Stimulated activated naive CD8-positive, alpha-beta T cell treated with anti-CD3 and anti-CD28 coated beads, Interleukin-15, Interleukin-2, amounts not matched to agents 100 ng/mL and 50 ng/mL, for 24 hours (primary cell): ENCODE results near the gene RBX1.
"Not testable (repeated sequence)": the region's sequence is repeated elsewhere in the genome, so short reads cannot be mapped to it uniquely, and the experiment has no call there.

Experiments used
- H3K27ac Mint-ChIP-seq: one replicate; pipeline ENCODE4 v1.8.0; 2021; ENCODE audit warnings: mild to moderate bottlenecking, mixed read lengths
- H3K27me3 Mint-ChIP-seq: one replicate; pipeline ENCODE4 v1.8.0; 2021; ENCODE audit warnings: mixed read lengths
- H3K36me3 Mint-ChIP-seq: one replicate; pipeline ENCODE4 v1.8.0; 2021; ENCODE audit warnings: low read depth, mixed read lengths
- H3K4me1 Mint-ChIP-seq: one replicate; pipeline ENCODE4 v1.8.0; 2021; ENCODE audit warnings: low read depth, mixed read lengths
- H3K4me3 Mint-ChIP-seq: one replicate; pipeline ENCODE4 v1.8.0; 2021; ENCODE audit warnings: mild to moderate bottlenecking, mixed read lengths
- H3K9me3 Mint-ChIP-seq: one replicate; pipeline ENCODE4 v1.8.0; 2021; ENCODE audit warnings: mixed read lengths

Gene RBX1

GRCh38 chr22:40950962-40951794, at the start of gene RBX1:
RBX1 (plus strand) TSS chr22:40951378; CDS start chr22:40951399, 21 bp downstream.
- Mint-ChIP-seq H3K27ac (peak within 1 kb of the TSS; percentile 99), H3K36me3 (peaks cover 32% of the 10 kb centered on the region), H3K4me3 (peak within 1 kb of the TSS; percentile 99), H3K27me3 (no peaks in the 10 kb centered on the region), H3K4me1 (peaks cover 36% of the 10 kb centered on the region), H3K9me3 (no peaks in the 10 kb centered on the region)

GRCh38 chr22:40904101-40904500, 47.1 kb upstream of the RBX1 start:
- H3K27ac Mint-ChIP-seq, result no peak overlapping the region
- no peaks in the 10 kb centered on the region for H3K27me3 Mint-ChIP-seq
- H3K4me3 Mint-ChIP-seq, result no peak overlapping the region
- H3K4me1 Mint-ChIP-seq, result peaks cover 4% of the 10 kb centered on the region
- peaks cover 23% of the 10 kb centered on the region for H3K36me3 Mint-ChIP-seq
- H3K9me3 Mint-ChIP-seq, result no peaks in the 10 kb centered on the region

- H3K27me3 Mint-ChIP-seq, result no peaks in the 10 kb centered on the region
- no peak overlapping the region for H3K4me3 Mint-ChIP-seq
- peaks cover 21% of the 10 kb centered on the region for H3K36me3 Mint-ChIP-seq
- no peaks in the 10 kb centered on the region for H3K4me1 Mint-ChIP-seq
- no peaks in the 10 kb centered on the region for H3K9me3 Mint-ChIP-seq
- no peak overlapping the region for H3K27ac Mint-ChIP-seq
These were observed 42.3 kb upstream of the RBX1 start for GRCh38 chr22:40908895-40909294.

- no peak overlapping the region for H3K27ac Mint-ChIP-seq
- no peaks in the 10 kb centered on the region for H3K9me3 Mint-ChIP-seq
- H3K27me3 Mint-ChIP-seq, result no peaks in the 10 kb centered on the region
- H3K36me3 Mint-ChIP-seq, result peaks cover 34% of the 10 kb centered on the region
- no peak overlapping the region for H3K4me3 Mint-ChIP-seq
- no peaks in the 10 kb centered on the region for H3K4me1 Mint-ChIP-seq
These were observed 39.4 kb upstream of the RBX1 start for GRCh38 chr22:40911772-40912171.

DNA sequence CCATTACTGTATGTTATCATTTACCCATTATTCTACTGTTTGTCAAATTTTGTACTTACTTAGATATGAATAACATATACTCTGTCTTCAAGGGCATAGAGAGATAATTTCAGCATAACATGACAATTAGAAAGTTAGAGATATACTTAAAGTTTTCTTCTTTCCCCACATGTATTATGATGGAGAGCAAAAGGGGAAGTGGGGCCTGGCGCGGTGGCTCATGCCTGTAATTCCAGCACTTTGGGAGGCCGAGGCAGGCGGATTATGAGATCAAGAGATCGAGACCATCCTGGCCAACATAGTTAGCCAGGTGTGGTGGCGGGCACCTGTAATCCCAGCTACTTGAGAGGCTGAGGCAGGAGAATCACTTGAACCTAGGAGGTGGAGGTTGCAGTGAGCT, 38.2 kb upstream of the RBX1 start:
- H3K27ac Mint-ChIP-seq, H3K9me3 Mint-ChIP-seq, H3K4me3 Mint-ChIP-seq, H3K27me3 Mint-ChIP-seq, H3K4me1 Mint-ChIP-seq: not testable (repeated sequence)
- H3K36me3 Mint-ChIP-seq, result peaks cover 29% of the 10 kb centered on the region

DNA sequence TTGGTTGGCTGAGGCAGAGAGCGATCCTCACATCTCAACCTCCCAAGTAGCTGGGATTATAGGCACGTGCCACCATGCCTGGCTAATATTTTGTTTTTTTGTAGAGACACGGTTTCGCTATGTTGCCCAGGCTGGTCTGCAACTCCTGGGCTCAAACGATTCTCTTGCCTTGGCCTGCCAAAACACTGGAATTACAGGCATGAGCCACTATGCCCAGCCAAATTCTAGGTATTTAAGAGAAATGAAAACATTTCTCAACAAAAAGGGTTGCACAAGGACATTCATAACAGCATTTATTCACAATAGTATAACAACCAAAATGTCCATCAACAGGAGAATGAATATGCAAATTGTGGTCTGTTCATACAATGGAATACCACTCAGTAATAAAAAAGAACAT, 31.7 kb upstream of the RBX1 start:
- no peak overlapping the region for H3K27ac Mint-ChIP-seq
- no peak overlapping the region for H3K4me3 Mint-ChIP-seq
- no peaks in the 10 kb centered on the region for H3K9me3 Mint-ChIP-seq
- H3K4me1 Mint-ChIP-seq, result peaks cover 4% of the 10 kb centered on the region
- H3K36me3 Mint-ChIP-seq, result peaks cover 46% of the 10 kb centered on the region
- no peaks in the 10 kb centered on the region for H3K27me3 Mint-ChIP-seq

DNA sequence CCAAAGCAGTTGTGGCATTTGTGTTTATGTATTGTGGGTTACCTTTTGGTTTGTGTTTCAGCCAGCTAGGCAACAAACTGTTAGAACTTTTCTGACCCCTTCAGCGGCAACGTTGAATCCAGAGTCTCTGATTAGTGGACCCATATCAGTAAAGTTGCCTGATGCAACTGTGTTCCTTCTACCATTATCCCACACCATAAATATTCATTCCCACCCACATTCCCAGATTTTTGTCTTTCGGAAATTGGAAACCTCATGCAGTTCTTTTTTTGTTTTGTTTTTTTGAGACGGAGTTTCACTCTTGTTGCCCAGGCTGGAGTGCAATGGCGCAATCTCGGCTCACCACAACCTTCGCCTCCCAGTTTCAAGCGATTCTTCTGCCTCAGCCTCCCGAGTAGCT, 30.7 kb upstream of the RBX1 start:
- peaks cover 48% of the 10 kb centered on the region for H3K36me3 Mint-ChIP-seq
- no peaks in the 10 kb centered on the region for H3K27me3 Mint-ChIP-seq
- peaks cover 4% of the 10 kb centered on the region for H3K4me1 Mint-ChIP-seq
- no peak overlapping the region for H3K27ac Mint-ChIP-seq
- no peaks in the 10 kb centered on the region for H3K9me3 Mint-ChIP-seq
- H3K4me3 Mint-ChIP-seq, result no peak overlapping the region

DNA sequence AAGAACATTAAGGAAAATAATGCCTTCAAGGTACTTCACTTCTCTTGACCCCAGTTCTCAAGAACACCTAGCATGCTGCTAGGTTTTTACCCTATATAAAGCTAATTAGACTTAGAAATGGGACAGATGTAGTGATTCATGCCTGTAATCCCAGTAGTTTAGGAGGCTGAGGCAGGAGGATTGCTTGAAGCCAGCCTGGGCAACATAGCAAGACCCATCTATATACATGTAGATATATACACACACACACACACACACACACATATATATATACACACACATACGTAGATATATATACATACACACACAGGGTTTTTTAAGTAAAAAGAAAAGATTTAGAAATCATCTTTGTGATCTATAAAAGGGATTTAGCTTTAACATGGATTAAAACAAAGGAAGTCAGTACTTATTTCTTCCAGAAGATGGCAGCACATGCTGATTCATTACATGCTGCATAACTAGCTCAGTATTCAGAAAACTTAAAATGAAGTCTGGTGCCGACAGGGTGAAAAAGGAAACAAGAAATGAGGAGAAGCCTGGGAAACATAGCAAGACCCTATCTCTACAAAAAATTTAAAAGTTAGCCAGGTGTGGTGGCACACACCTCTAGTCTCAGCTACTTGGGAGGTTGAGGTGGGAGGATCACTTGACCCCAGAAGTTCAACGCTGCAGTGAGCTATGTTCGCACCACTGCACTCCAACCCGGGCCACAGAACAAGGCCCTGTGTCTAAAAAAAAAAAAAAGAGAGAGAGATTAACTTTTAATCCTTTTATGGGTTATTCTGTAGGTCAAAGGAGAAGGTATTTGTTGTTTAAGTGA, 28.5 kb upstream of the RBX1 start:
- Mint-ChIP-seq H3K36me3 (peaks cover 43% of the 10 kb centered on the region), H3K4me1 (peaks cover 4% of the 10 kb centered on the region), H3K4me3 (no peak overlapping the region), H3K27me3 (no peaks in the 10 kb centered on the region), H3K9me3 (no peaks in the 10 kb centered on the region), H3K27ac (peak overlapping the region; percentile 6)

- Mint-ChIP-seq H3K4me3 (no peak overlapping the region), H3K27me3 (no peaks in the 10 kb centered on the region), H3K36me3 (peaks cover 31% of the 10 kb centered on the region), H3K9me3 (no peaks in the 10 kb centered on the region), H3K27ac (no peak overlapping the region), H3K4me1 (no peaks in the 10 kb centered on the region)
These were observed 22.5 kb upstream of the RBX1 start for GRCh38 chr22:40928657-40929056.

- Mint-ChIP-seq H3K4me3 (no peak overlapping the region), H3K9me3 (no peaks in the 10 kb centered on the region), H3K4me1 (no peaks in the 10 kb centered on the region), H3K27me3 (no peaks in the 10 kb centered on the region), H3K27ac (no peak overlapping the region), H3K36me3 (peaks cover 10% of the 10 kb centered on the region)
These were observed 18.8 kb upstream of the RBX1 start for GRCh38 chr22:40932396-40932795.

DNA sequence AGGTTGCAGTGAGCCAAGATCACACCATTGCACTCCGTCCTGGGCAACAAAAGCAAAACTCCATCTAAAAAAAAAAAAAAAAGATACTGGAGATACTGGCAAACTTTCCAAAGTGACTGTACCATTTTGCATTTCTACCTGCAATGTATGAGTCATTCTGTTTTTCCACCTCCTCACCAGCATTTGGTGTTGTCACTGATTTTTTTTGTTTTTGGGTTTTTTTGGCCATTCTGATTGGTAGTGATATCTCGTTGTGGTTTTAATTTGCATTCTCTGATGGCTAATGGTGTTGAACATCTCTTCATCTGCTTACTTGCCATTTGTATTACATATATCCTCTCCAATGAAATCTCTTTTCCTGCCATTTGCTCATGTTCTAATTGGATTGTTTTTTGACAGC, 12.0 kb upstream of the RBX1 start:
- H3K27ac Mint-ChIP-seq, result no peak overlapping the region
- H3K27me3 Mint-ChIP-seq, result no peaks in the 10 kb centered on the region
- H3K9me3 Mint-ChIP-seq, result no peaks in the 10 kb centered on the region

DNA sequence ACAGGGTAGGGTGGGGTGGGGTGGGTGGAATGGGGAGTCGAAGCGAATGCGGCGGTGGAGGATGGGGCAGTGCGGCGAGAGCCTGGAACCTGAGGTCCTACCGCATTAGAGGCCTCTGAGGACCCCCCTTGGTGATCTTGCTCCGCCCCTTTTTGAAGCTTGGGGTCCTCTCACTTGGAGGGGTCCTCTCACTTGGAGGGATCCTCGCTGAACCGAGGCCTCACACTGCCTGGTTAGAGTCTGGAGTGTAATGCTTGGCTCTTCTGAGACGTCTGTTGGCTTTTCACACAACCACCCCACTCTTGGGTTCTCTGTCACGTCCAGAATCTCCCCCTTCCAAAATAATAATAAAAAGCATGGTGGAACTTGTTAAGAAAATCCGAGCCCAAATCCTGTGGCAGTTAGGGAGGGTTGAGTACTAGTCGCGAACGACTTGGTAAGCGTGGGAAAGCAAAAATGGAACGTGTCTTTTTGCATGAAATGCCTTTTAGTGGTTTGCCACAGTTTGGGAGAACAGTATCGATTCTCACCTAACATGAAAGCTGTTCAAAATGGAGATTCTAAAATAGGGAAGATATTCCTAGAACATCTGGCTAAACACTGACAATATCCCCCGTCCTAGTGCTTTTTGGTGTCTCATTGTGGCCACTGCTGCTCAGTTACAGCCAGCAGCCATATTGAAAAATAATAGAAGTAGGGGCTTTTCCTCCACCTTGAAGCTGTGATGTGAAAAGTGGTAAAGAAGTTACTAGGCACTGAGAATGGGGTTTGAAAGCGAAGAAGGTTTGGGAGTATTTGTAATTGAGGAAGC, 822 bp downstream of the RBX1 start:
- peaks cover 36% of the 10 kb centered on the region for H3K4me1 Mint-ChIP-seq
- H3K9me3 Mint-ChIP-seq, result no peaks in the 10 kb centered on the region
- peak overlapping the region; percentile 99 for H3K4me3 Mint-ChIP-seq
- no peaks in the 10 kb centered on the region for H3K27me3 Mint-ChIP-seq
- H3K36me3 Mint-ChIP-seq, result peaks cover 32% of the 10 kb centered on the region
- peak overlapping the region; percentile 99 for H3K27ac Mint-ChIP-seq

More for the DNA sequence above, 12.0 kb upstream of the RBX1 start:
- H3K36me3 Mint-ChIP-seq, result no peaks in the 10 kb centered on the region
- peaks cover 10% of the 10 kb centered on the region for H3K4me1 Mint-ChIP-seq
- no peak overlapping the region for H3K4me3 Mint-ChIP-seq

DNA sequence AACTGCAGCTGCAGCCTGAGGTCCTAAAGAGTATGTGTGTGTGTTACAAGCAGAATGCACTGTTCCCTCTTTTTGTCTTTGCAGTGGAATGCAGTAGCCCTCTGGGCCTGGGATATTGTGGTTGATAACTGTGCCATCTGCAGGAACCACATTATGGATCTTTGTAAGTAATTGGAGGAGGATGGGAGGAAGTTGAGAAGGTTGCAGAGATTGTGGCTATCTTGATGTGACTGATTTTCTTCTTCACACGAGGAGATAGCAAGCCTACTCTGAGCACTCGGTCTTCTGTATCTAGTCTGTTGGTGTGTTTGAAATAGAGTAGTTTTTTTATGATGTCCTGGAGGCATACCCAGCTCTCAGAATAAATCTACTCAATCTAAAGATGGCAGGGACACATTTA, 2.3 kb downstream of the RBX1 start:
- H3K4me3 Mint-ChIP-seq, result peak overlapping the region; percentile 99
- H3K27ac Mint-ChIP-seq, result peak overlapping the region; percentile 99
- H3K9me3 Mint-ChIP-seq, result no peaks in the 10 kb centered on the region
- peaks cover 36% of the 10 kb centered on the region for H3K4me1 Mint-ChIP-seq
- H3K36me3 Mint-ChIP-seq, result peaks cover 38% of the 10 kb centered on the region
- no peaks in the 10 kb centered on the region for H3K27me3 Mint-ChIP-seq

- Mint-ChIP-seq H3K27ac (peak overlapping the region; percentile 63), H3K4me3 (peak overlapping the region; percentile 99), H3K9me3 (no peaks in the 10 kb centered on the region), H3K4me1 (peaks cover 36% of the 10 kb centered on the region), H3K36me3 (peaks cover 40% of the 10 kb centered on the region), H3K27me3 (no peaks in the 10 kb centered on the region)
These were observed 2.9 kb downstream of the RBX1 start for GRCh38 chr22:40954113-40954512.

GRCh38 chr22:40955571-40955970, 4.4 kb downstream of the RBX1 start:
- Mint-ChIP-seq H3K36me3 (peaks cover 51% of the 10 kb centered on the region), H3K27ac (no peak overlapping the region), H3K4me1 (peaks cover 32% of the 10 kb centered on the region), H3K27me3 (no peaks in the 10 kb centered on the region), H3K9me3 (no peaks in the 10 kb centered on the region), H3K4me3 (no peak overlapping the region)
